HepG2 (cell line): ENCODE results near the gene AKAP6. TPM values are rescaled to one million over a fixed set of nuclear protein-coding genes. Genes with fewer than 3 reads are reported as not detected.

Source experiments
- ATAC-seq: fragments of 200-7000 bp; cut with Tn5 transposase; 3 replicates; pipeline ENCODE4 v1.9.1; 2020; ENCODE audit warnings: mild to moderate bottlenecking, moderate library complexity
- BruUV-seq: library from RNA; stranded (reverse); fragments of 400-500 nt; replicated peaks from 2 replicates; lab custom pipeline; 2021; lab: Mats Ljungman, UMichigan
- CTCF ChIA-PET: fragments of 300-600 bp; formaldehyde crosslinking; extraction: SDS; loops from one replicate; lab custom pipeline; 2021; ENCODE audit warnings: low total read pairs, inconsistent platforms, low intra/inter-chr PET ratio; lab: Yijun Ruan, JAX
- POLR2A ChIA-PET: fragments of 350-600 bp; sonication (Branson Sonifier 250); formaldehyde crosslinking; loops from one replicate; lab custom pipeline; 2020; ENCODE audit warnings: antibody characterized with exemption, inconsistent platforms; lab: Yijun Ruan, JAX
- DNase-seq: peaks from one replicate; pipeline ENCODE4 v3.0.0-alpha.2; 2015; ENCODE audit warnings: low spot score
- FAIRE-seq: peaks from 3 replicates; lab custom pipeline; 2011; peaks lifted over from hg19 to GRCh38; lab: Jason Lieb, UNC
- H2AFZ ChIP-seq: one replicate; pipeline ENCODE4 v1.6.1; 2011; ENCODE audit warnings: low read length, inconsistent platforms
- H3K27ac ChIP-seq: fragments of 300-600 bp; 3 replicates; pipeline ENCODE4 v1.8.0; 2011; ENCODE audit warnings: mixed run types, mild to moderate bottlenecking, mixed read lengths, low read length, inconsistent platforms; ENCODE audit not compliant: insufficient read depth; ENCODE audit errors: extremely low read length
- H3K27me3 ChIP-seq, 2 experiments: fragments of 200-600 bp in 1 of 2; 2 replicates in 1 of 2; 3 replicates in 1 of 2; pipeline versions ENCODE4 v1.6.0 to v1.8.0; 2011; ENCODE audit warnings: low read length in 2 of 2, mild to moderate bottlenecking in 2 of 2, moderate library complexity in 2 of 2, inconsistent platforms in 1 of 2; ENCODE audit not compliant: insufficient read depth in 2 of 2, control insufficient read depth in 1 of 2
- H3K36me3 ChIP-seq, 2 experiments: fragments of 200-600 bp in 1 of 2; replicated peaks in 1 of 2; 2 replicates in 1 of 2; 3 replicates in 1 of 2; pipeline versions ENCODE4 v1.5.1 to v1.8.0; 2011; ENCODE audit warnings: low read length in 2 of 2, inconsistent platforms in 1 of 2; ENCODE audit not compliant: insufficient read depth in 2 of 2, control insufficient read depth in 1 of 2
- H3K4me1 ChIP-seq: 2 replicates; pipeline ENCODE4 v1.5.1; 2012; ENCODE audit warnings: low read length, inconsistent platforms; ENCODE audit not compliant: insufficient read depth
- H3K4me2 ChIP-seq: 2 replicates; pipeline ENCODE4 v1.6.0; 2011; ENCODE audit warnings: low read depth, low read length, inconsistent platforms
- H3K4me3 ChIP-seq, 3 experiments: fragments of 200-600 bp in 1 of 3; sonication (generic), shearing (Covaris generic) in 1 of 3; replicated peaks in 1 of 3; 2 replicates each; pipeline ENCODE4 v1.5.1; 2011 to 2016; ENCODE audit warnings: low read length in 3 of 3, inconsistent platforms in 2 of 3, low read depth in 2 of 3, mild to moderate bottlenecking in 2 of 3, control low read depth in 1 of 3, mixed read lengths in 1 of 3; ENCODE audit not compliant: insufficient read depth in 1 of 3
- H3K79me2 ChIP-seq: one replicate; pipeline ENCODE4 v1.6.1; 2011; ENCODE audit warnings: low read length, inconsistent platforms; ENCODE audit not compliant: insufficient read depth
- H3K9ac ChIP-seq: 2 replicates; pipeline ENCODE4 v1.6.0; 2011; ENCODE audit warnings: mild to moderate bottlenecking, low read depth, low read length, inconsistent platforms; ENCODE audit not compliant: insufficient read depth
- H3K9me3 ChIP-seq: 2 replicates; pipeline ENCODE4 v1.5.1; 2012; ENCODE audit warnings: mild to moderate bottlenecking, low read length
- H4K20me1 ChIP-seq: 2 replicates; pipeline ENCODE4 v1.6.0; 2011; ENCODE audit warnings: inconsistent platforms, mild to moderate bottlenecking, low read length, moderate library complexity; ENCODE audit not compliant: insufficient read depth
- ARNTL ChIP-seq: sonication (generic); formaldehyde crosslinking; IDR thresholded peaks from 2 replicates; pipeline ENCODE4 v1.4.0; 2020; ENCODE audit warnings: mild to moderate bottlenecking, missing genetic modification reagents
- ATAD3A ChIP-seq: sonication (generic); formaldehyde crosslinking; IDR thresholded peaks from 2 replicates; pipeline ENCODE4 v1.4.0; 2020; ENCODE audit warnings: missing genetic modification reagents
- HOXD1 ChIP-seq: sonication (generic); formaldehyde crosslinking; IDR thresholded peaks from 2 replicates; pipeline ENCODE4 v1.5.0; 2020; ENCODE audit warnings: missing genetic modification reagents
- MLLT10 ChIP-seq: sonication (generic); formaldehyde crosslinking; IDR thresholded peaks from 2 replicates; pipeline ENCODE4 v1.4.0; 2020; ENCODE audit warnings: missing genetic modification reagents
- NCOA1 ChIP-seq: sonication (generic); formaldehyde crosslinking; IDR thresholded peaks from 2 replicates; pipeline ENCODE4 v1.9.0; 2021; ENCODE audit warnings: missing genetic modification reagents
- NONO ChIP-seq, 2 experiments: fragments of 450-650 bp in 1 of 2; sonication (generic) in 1 of 2; formaldehyde crosslinking in 1 of 2; IDR thresholded peaks in 1 of 2; conservative IDR thresholded peaks in 1 of 2; 2 replicates each; pipeline versions ENCODE4 v1.6.1 to v1.8.0; 2017 to 2022; ENCODE audit warnings: mild to moderate bottlenecking in 1 of 2, missing genetic modification reagents in 1 of 2, moderate library complexity in 1 of 2
- RFXAP ChIP-seq: sonication (generic); formaldehyde crosslinking; IDR thresholded peaks from 2 replicates; pipeline ENCODE4 v1.4.0; 2020; ENCODE audit warnings: missing genetic modification reagents, borderline replicate concordance
- SALL2 ChIP-seq: sonication (generic); formaldehyde crosslinking; IDR thresholded peaks from 2 replicates; pipeline ENCODE4 v1.8.1; 2023; ENCODE audit warnings: mild to moderate bottlenecking, missing genetic modification reagents, inconsistent platforms
- ZNF17 ChIP-seq: sonication (generic); formaldehyde crosslinking; IDR thresholded peaks from 2 replicates; pipeline ENCODE4 v1.5.0; 2020; ENCODE audit warnings: mild to moderate bottlenecking, missing genetic modification reagents
- ZNF180 ChIP-seq: sonication (generic); formaldehyde crosslinking; IDR thresholded peaks from 2 replicates; pipeline ENCODE4 v1.4.0; 2020; ENCODE audit warnings: low read depth, missing genetic modification reagents, borderline replicate concordance
- ZNF260 ChIP-seq: sonication (generic); formaldehyde crosslinking; IDR thresholded peaks from 2 replicates; pipeline ENCODE4 v1.4.0; 2020; ENCODE audit warnings: missing genetic modification reagents, low read depth, mild to moderate bottlenecking, borderline replicate concordance
- ZNF33A ChIP-seq: sonication (generic); formaldehyde crosslinking; IDR thresholded peaks from 2 replicates; pipeline ENCODE4 v1.5.1; 2020; ENCODE audit warnings: missing genetic modification reagents, mild to moderate bottlenecking, moderate library complexity, borderline replicate concordance
- ZNF652 ChIP-seq: IDR thresholded peaks from 2 replicates; pipeline ENCODE4 v1.6.1; 2016; ENCODE audit warnings: low read depth, borderline replicate concordance
- ZSCAN20 ChIP-seq: sonication (generic); formaldehyde crosslinking; IDR thresholded peaks from 2 replicates; pipeline ENCODE4 v1.4.0; 2020; ENCODE audit warnings: missing genetic modification reagents, mild to moderate bottlenecking, borderline replicate concordance
- WGBS: methylation state at CpG from one replicate; pipeline ENCODE4 v1.1.6; 2017; ENCODE audit warnings: low lambda C conversion rate; 5-methylcytosine and 5-hydroxymethylcytosine counted together
- in situ Hi-C: cut with HindIII; loops from 2 replicates; pipeline ENCODE4 v1.10.0; 2017; ENCODE audit warnings: low pct_unique_long_range_greater_than_20kb; ENCODE audit not compliant: extremely low pct_ligation_motif_present
- intact Hi-C: fragments of 100-400 bp; cut with micrococcal nuclease; formaldehyde crosslinking; loops from one replicate; pipeline ENCODE4 v1.10.0; 2022; ENCODE audit not compliant: unreplicated experiment
- polyA plus RNA-seq, 8 experiments: library from polyadenylated mRNA; depleted of rRNA in 3 of 8; stranded (reverse) in 7 of 8; unstranded in 1 of 8; fragments of >200 nt; fragmentation: Illumina TruSeq in 4 of 8; extraction: Trizol in 4 of 8; gene quantifications; 2 replicates each; pipeline versions ENCODE4 v1.2.1 to v1.2.3, GENCODE V29; 2011 to 2016; ENCODE audit warnings: low read depth in 4 of 8, missing spikeins in 1 of 8, mixed read lengths in 1 of 8; ENCODE audit not compliant: insufficient read depth in 1 of 8
- total RNA-seq, 5 experiments: library from RNA; depleted of rRNA; stranded (reverse); fragments of >200 nt; fragmentation: Illumina TruSeq; extraction: Trizol; gene quantifications; 2 replicates each; pipeline ENCODE4 v1.2.3, GENCODE V29; 2016; ENCODE audit warnings: low read depth in 1 of 5
- TF ChIP-seq, protein P1 (sequence below): sonication (generic); formaldehyde crosslinking; conservative IDR thresholded peaks from 2 replicates; pipeline ENCODE4 v1.4.0; 2020; ENCODE audit warnings: mild to moderate bottlenecking, missing genetic modification reagents, moderate library complexity
- TF ChIP-seq, protein P2 (sequence below): sonication (generic); formaldehyde crosslinking; IDR thresholded peaks from 2 replicates; pipeline ENCODE4 v1.4.0; 2020; ENCODE audit warnings: low read depth, mild to moderate bottlenecking, missing genetic modification reagents
- TF ChIP-seq, protein P3 (sequence below): sonication (generic); formaldehyde crosslinking; IDR thresholded peaks from 2 replicates; pipeline ENCODE4 v1.4.0; 2020; ENCODE audit warnings: missing genetic modification reagents
- TF ChIP-seq, protein P4 (sequence below): sonication (generic); formaldehyde crosslinking; conservative IDR thresholded peaks from 2 replicates; pipeline ENCODE4 v1.4.0; 2020; ENCODE audit warnings: missing genetic modification reagents

AKAP6 gene
- total and polyA plus RNA-seq, 2 of the 13 experiments (the other 11 are each of a cell fraction or from before 2014, with no cell fraction given): 1.4 TPM

DNA sequence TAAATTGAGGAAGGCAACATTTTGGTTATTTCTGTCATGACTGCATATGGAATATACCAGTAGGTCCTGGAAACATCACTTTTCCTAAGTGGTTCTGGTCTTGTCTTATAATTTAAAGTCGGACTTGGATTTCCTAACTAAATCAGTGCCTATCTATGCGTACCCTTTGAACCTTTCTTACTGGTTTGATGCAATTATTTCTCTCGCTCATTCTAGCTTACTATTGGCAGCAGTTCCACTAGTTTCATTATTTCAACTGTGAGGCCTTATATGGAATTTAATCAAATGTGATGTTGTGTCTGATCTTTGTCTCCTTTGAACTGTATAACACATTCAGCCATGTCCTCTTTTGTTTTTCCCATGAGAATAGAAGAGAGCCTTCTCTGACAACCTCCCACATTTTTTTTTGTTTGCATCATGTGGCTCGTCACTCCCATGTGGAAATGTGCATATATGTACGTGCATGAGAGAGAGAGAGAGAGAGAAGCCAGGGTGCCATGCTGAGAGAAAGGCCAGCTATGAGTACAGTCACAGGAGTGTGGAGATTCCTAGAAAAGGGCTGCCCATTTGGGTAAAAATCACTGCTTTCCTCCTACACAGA is 48.0 kb downstream of the AKAP6 start:
- BruUV-seq: no TSS peak
- H3K27me3 ChIP-seq: no peaks in the 10 kb centered on the region
- no peak overlapping the region for H3K9ac ChIP-seq
- no peak overlapping the region for H2AFZ ChIP-seq
- DNase-seq: no peak
- intact Hi-C loops (no loop called here), in situ Hi-C loops (no loop called here)
- 50% methylated on average over 5 of the region's 5 CpGs for whole genome bisulfite sequencing
- H3K36me3 ChIP-seq: no peaks in the 10 kb centered on the region
- no peaks in the 10 kb centered on the region for H3K79me2 ChIP-seq
- no peak overlapping the region for H3K4me2 ChIP-seq
- FAIRE-seq: no peak
- no peak overlapping the region for H3K27ac ChIP-seq
- ChIA-PET CTCF (no interaction called here), POLR2A (no interaction called here)
- no peak overlapping the region for H3K4me3 ChIP-seq
- TF ChIP-seq, protein P1, sequence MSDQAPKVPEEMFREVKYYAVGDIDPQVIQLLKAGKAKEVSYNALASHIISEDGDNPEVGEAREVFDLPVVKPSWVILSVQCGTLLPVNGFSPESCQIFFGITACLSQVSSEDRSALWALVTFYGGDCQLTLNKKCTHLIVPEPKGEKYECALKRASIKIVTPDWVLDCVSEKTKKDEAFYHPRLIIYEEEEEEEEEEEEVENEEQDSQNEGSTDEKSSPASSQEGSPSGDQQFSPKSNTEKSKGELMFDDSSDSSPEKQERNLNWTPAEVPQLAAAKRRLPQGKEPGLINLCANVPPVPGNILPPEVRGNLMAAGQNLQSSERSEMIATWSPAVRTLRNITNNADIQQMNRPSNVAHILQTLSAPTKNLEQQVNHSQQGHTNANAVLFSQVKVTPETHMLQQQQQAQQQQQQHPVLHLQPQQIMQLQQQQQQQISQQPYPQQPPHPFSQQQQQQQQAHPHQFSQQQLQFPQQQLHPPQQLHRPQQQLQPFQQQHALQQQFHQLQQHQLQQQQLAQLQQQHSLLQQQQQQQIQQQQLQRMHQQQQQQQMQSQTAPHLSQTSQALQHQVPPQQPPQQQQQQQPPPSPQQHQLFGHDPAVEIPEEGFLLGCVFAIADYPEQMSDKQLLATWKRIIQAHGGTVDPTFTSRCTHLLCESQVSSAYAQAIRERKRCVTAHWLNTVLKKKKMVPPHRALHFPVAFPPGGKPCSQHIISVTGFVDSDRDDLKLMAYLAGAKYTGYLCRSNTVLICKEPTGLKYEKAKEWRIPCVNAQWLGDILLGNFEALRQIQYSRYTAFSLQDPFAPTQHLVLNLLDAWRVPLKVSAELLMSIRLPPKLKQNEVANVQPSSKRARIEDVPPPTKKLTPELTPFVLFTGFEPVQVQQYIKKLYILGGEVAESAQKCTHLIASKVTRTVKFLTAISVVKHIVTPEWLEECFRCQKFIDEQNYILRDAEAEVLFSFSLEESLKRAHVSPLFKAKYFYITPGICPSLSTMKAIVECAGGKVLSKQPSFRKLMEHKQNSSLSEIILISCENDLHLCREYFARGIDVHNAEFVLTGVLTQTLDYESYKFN (CRISPR knock-in tag): no peak
- no peak for TF ChIP-seq ZNF17 (CRISPR knock-in tag)
- TF ChIP-seq ZSCAN20 (CRISPR knock-in tag): no peak
- TF ChIP-seq NONO (IDR thresholded peaks at IDR 0.05): no peak
- no peak for TF ChIP-seq NONO (CRISPR knock-in tag; conservative IDR thresholded peaks at IDR 0.05)
- TF ChIP-seq SALL2 (CRISPR knock-in tag): no peak
- TF ChIP-seq ZNF260 (CRISPR knock-in tag): no peak
- TF ChIP-seq NCOA1: no peak
- TF ChIP-seq ZNF33A (CRISPR knock-in tag): no peak
- no peak for TF ChIP-seq ATAD3A (CRISPR knock-in tag)
- TF ChIP-seq, protein P2, sequence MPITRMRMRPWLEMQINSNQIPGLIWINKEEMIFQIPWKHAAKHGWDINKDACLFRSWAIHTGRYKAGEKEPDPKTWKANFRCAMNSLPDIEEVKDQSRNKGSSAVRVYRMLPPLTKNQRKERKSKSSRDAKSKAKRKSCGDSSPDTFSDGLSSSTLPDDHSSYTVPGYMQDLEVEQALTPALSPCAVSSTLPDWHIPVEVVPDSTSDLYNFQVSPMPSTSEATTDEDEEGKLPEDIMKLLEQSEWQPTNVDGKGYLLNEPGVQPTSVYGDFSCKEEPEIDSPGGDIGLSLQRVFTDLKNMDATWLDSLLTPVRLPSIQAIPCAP (CRISPR knock-in tag): no peak
- TF ChIP-seq, protein P3, sequence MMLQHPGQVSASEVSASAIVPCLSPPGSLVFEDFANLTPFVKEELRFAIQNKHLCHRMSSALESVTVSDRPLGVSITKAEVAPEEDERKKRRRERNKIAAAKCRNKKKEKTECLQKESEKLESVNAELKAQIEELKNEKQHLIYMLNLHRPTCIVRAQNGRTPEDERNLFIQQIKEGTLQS (CRISPR knock-in tag): no peak
- no peak for TF ChIP-seq RFXAP
- no peak for TF ChIP-seq MLLT10
- no peak for TF ChIP-seq ZNF180 (CRISPR knock-in tag)
- no peak for TF ChIP-seq ARNTL (CRISPR knock-in tag)
- TF ChIP-seq ZNF652: no peak
- TF ChIP-seq, protein P4, sequence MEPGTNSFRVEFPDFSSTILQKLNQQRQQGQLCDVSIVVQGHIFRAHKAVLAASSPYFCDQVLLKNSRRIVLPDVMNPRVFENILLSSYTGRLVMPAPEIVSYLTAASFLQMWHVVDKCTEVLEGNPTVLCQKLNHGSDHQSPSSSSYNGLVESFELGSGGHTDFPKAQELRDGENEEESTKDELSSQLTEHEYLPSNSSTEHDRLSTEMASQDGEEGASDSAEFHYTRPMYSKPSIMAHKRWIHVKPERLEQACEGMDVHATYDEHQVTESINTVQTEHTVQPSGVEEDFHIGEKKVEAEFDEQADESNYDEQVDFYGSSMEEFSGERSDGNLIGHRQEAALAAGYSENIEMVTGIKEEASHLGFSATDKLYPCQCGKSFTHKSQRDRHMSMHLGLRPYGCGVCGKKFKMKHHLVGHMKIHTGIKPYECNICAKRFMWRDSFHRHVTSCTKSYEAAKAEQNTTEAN: no peak
- no peak for TF ChIP-seq HOXD1
- ATAC-seq: no peak
- no peaks in the 10 kb centered on the region for H3K9me3 ChIP-seq
- H3K4me1 ChIP-seq: no peaks in the 10 kb centered on the region
- H4K20me1 ChIP-seq: no peaks in the 10 kb centered on the region
